Amniotic epithelial cell (primary cell): Measurements from ENCODE around the gene HNRNPF.

Experiments
- DNase-seq: peaks from one replicate; pipeline ENCODE4 v3.0.0-alpha.2; 2010; ENCODE audit warnings: low read depth

Gene HNRNPF

GRCh38 chr10:43421519-43421918, 12.5 kb upstream of the HNRNPF start:
- DNase-seq = no peak

GRCh38 chr10:43421201-43421507, 12.2 kb upstream of the HNRNPF start:
- no peak for DNase-seq

- DNase-seq = peak; percentile 94
Observed at GRCh38 chr10:43420369-43421200, 11.6 kb upstream of the HNRNPF start.

- DNase-seq = no peak
Observed at GRCh38 chr10:43419997-43420368, 11.0 kb upstream of the HNRNPF start.

- DNase-seq = no peak
Observed at GRCh38 chr10:43417950-43418768, 9.2 kb upstream of the HNRNPF start.

GRCh38 chr10:43415544-43415943, 6.6 kb upstream of the HNRNPF start:
- DNase-seq = no peak

DNA sequence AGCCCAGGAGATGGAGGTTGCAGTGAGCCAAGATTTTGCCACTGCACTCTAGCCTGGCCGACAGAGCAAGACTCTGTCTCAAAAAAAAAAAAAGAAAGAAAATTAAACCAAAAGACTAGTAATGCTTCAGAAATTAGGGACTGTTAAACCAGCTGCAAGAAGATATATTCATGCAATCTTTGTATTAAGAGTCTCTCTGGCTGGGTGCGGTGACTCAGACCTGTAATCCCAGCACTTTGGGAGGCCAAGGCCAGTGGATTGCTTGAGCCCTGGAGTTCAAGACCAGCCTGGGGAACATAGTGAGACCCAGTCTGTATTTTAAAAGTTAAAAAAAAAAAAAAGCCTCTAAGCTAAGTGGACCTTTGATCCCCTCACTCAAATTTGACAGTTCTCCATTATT, 2.5 kb upstream of the HNRNPF start:
- no peak for DNase-seq

GRCh38 chr10:43410345-43410744, 1.4 kb upstream of the HNRNPF start:
- DNase-seq = no peak

GRCh38 chr10:43409385-43410109, 561 bp upstream of the HNRNPF start:
- no peak for DNase-seq

DNA sequence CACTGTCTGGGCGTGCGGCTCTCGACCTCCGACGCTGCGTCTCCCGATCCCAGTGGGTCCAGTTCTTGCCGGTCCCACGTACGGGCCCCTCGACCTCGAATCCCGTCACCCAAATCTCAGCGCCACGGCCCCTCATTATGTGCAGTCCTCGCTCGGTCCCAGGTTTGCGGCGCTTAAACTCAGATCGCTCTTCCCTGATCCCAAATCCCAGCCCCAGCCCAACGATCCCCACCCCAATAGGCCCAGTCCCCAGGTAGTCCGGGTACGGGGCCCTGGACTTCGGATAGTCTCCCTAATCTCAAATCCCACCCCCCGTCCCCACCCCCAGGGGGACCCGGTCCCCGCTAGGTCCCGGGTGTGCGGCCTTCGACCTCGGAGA, 666 bp downstream of the HNRNPF start:
- no peak for DNase-seq

DNA sequence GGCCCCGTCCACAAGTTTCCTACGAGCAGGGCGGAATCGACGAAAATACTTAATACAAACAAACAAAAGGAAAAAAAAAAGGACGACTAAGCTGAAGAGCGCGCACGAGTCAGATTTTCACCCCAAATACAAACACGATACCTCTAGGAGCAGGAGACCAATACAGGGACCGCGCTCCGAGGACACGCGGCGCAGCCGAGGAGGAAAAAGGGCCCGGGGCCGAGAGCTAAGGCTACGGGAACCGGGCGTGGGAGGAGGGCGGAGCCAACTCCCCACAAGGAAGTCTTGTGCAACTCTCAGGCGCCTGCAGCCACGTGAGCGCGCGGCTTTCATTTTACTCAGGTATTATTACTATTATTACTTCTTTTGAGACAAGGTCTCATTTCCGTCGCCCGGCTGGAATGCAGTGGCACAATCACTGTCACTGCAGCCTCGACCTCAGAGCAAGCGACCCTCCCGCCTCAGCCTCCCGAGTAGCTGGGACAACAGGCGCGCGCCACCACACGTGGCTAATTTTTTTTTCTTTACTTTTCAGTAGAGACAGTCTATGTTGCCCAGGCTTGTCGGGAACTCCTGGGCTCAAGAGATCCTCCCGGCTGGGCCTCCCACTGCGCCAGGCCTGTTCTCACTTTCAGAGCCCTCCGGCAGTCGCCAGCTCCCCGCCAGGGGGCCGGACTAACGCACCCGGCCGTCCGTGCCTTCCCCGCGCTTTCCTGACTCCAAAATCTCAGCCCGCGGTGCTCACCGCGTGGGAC, 1.2 kb downstream of the HNRNPF start:
- DNase-seq = peak; percentile 88

GRCh38 chr10:43407148-43407575, 1.8 kb downstream of the HNRNPF start:
- DNase-seq = peak; percentile 26

DNA sequence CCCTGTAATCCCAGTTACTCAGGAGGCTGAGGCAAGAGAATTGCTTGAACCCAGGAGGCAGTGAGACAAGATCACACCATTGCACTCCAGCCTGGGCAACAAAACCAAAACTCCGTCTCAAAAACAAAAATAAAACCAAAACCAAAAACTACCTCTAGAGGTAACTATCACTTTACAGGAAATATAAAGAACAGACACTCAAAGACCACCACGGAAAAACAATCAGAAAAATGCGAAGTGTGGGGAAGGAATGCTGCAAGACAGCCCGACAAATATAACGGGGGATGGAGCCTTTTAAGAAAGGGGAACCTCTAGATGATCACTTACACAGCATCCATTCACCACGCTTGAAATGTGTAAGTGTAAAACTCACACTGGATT, 4.3 kb downstream of the HNRNPF start:
- DNase-seq = no peak

GRCh38 chr10:43403911-43404703, 4.9 kb downstream of the HNRNPF start:
- DNase-seq = no peak

DNA sequence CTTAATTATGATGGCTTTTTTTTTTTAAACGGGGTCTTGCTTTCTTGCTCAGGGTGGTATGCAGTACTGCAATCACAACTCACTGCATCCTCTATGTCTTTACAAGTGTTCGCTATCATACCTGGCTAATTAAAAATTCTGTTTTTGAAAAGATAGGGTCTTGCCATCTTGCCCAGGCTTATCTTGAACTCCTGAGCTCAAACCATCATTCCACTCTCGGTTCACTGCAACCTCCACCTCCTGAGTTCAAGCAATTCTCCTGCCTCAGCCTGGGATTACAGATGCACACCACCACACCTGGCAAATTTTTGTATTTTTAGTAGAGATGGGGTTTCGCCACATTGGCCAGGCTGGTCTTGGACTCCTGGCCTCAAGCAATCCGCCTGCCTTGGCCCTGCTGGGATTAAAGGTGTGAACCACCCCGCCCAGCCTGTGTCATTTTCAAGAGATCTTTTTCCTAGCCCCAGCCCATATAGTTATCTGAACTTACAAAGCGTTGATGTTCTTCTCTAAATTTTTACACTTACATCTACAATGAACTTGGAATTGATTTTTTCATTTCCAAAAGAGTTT, 6.0 kb downstream of the HNRNPF start:
- DNase-seq = no peak

DNA sequence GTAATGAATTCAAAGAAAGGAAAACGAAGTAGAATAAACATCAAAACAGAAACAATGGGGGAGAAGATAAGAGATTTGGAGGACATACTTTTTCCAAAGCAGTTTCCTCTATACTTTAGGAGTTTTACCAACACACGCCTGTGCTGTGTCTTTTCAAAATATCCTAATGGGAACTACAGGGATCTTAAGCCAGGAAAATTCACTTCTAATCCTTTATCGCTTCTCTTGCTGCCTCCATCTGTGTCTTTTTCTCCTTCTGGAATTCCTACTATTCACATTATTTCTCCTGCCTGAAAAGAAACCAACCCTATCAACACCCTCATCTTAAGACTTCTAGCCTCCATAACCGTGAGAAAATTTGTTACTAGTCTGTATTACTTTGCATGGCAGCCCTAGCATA, 6.8 kb downstream of the HNRNPF start:
- peak; percentile 28 for DNase-seq

- no peak for DNase-seq
Observed at GRCh38 chr10:43401627-43402026, 7.4 kb downstream of the HNRNPF start.

- DNase-seq = peak; percentile 93
Observed at GRCh38 chr10:43399320-43400310, 9.4 kb downstream of the HNRNPF start.

DNA sequence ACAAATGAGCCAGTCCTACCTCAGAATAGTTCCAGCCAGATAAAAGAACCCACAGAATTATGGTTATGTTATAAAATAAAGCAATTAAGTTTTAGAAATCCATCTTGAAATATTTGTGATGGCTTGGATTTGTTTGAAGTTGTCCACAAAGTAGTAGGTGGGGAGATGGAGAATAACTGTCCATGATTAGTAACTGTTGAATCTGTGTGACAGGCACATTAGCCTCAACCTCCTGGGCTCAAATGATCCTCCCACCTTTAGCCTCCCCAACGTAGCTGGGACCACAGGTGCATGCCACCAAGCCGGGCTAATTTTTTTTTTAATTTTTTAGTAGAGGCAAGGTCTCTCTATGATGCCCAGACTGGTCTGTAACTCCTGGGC, 10.1 kb downstream of the HNRNPF start:
- peak; percentile 14 for DNase-seq
